ENCODE data around the gene ALX4.

GRCh38 chr11:44324749-44325525 is 15.0 kb upstream of the ALX4 start:
- no peak for TF ChIP-seq CTCF (IDR thresholded peaks at IDR 0.05)
- TF ChIP-seq POLR2A (IDR thresholded peaks at IDR 0.05) = no peak

All from uterus (tissue), 2 donors.